OCI-LY1 (cell line): ENCODE results near the gene XRN1.

Experiments
- H2AFZ ChIP-seq: fragments of 200-600 bp; sonication (generic), shearing (Covaris generic); 2 replicates; pipeline ENCODE4 v1.6.0; 2014; ENCODE audit warnings: antibody characterized with exemption, mild to moderate bottlenecking, low read length
- H3F3A ChIP-seq: fragments of 200-600 bp; sonication (generic), shearing (Covaris generic); 2 replicates; pipeline ENCODE4 v1.6.0; 2014; ENCODE audit warnings: mild to moderate bottlenecking, antibody characterized with exemption, low read length, moderate library complexity; ENCODE audit not compliant: insufficient read depth
- H3K27ac ChIP-seq: fragments of 200-600 bp; sonication (generic); 2 replicates; pipeline ENCODE4 v1.5.1; 2014; ENCODE audit warnings: low read length, mixed run types, mild to moderate bottlenecking, low read depth; ENCODE audit not compliant: poor library complexity, severe bottlenecking
- H3K27me3 ChIP-seq: fragments of 200-600 bp; sonication (generic); 2 replicates; pipeline ENCODE4 v1.6.0; 2014; ENCODE audit warnings: antibody characterized with exemption, mild to moderate bottlenecking, low read length, moderate library complexity; ENCODE audit not compliant: insufficient read depth
- H3K36me3 ChIP-seq: fragments of 200-600 bp; sonication (generic); 2 replicates; pipeline ENCODE4 v1.6.1; 2014; ENCODE audit warnings: mild to moderate bottlenecking, antibody characterized with exemption, low read length, moderate library complexity, mixed read lengths; ENCODE audit not compliant: insufficient read depth
- H3K4me1 ChIP-seq: fragments of 200-600 bp; sonication (generic); 2 replicates; pipeline ENCODE4 v1.5.1; 2014; ENCODE audit warnings: mild to moderate bottlenecking, low read length, moderate library complexity; ENCODE audit not compliant: insufficient read depth, severe bottlenecking
- H3K4me2 ChIP-seq: fragments of 200-600 bp; sonication (generic), shearing (Covaris generic); 2 replicates; pipeline ENCODE4 v1.6.1; 2014; ENCODE audit warnings: low read length
- H3K4me3 ChIP-seq: fragments of 200-600 bp; sonication (generic); 2 replicates; pipeline ENCODE4 v1.5.1; 2014; ENCODE audit warnings: low read length, low read depth, mild to moderate bottlenecking, mixed read lengths; ENCODE audit not compliant: poor library complexity, severe bottlenecking
- H3K79me2 ChIP-seq: fragments of 200-600 bp; shearing (Covaris generic); 2 replicates; pipeline ENCODE4 v1.6.1; 2016; ENCODE audit warnings: mixed run types, low read length, mixed read lengths; ENCODE audit not compliant: insufficient read depth
- H3K9ac ChIP-seq: fragments of 200-600 bp; sonication (generic), shearing (Covaris generic); 2 replicates; pipeline ENCODE4 v1.6.1; 2014; ENCODE audit warnings: mild to moderate bottlenecking, low read length, mixed read lengths
- H3K9me2 ChIP-seq: fragments of 200-600 bp; sonication (generic), shearing (Covaris generic); 2 replicates; pipeline ENCODE4 v1.6.1; 2014; ENCODE audit warnings: low read depth, mild to moderate bottlenecking, low read length, mixed read lengths
- H3K9me3 ChIP-seq: fragments of 200-600 bp; shearing (Covaris generic); 2 replicates; pipeline ENCODE4 v1.6.1; 2014; ENCODE audit warnings: low read length, mixed read lengths
- H4K20me1 ChIP-seq: fragments of 200-600 bp; sonication (generic), shearing (Covaris generic); 2 replicates; pipeline ENCODE4 v1.6.0; 2016; ENCODE audit warnings: mild to moderate bottlenecking, low read length; ENCODE audit not compliant: insufficient read depth
- EZH2 ChIP-seq: fragments of 200-600 bp; sonication (generic), shearing (Covaris generic); IDR thresholded peaks from 2 replicates; pipeline ENCODE4 v1.8.0; 2017; ENCODE audit warnings: borderline replicate concordance, mixed run types, mild to moderate bottlenecking, antibody characterized with exemption, low read length, moderate library complexity, mixed read lengths
- TF ChIP-seq, protein P1 (sequence below): fragments of 200-600 bp; sonication (generic), shearing (Covaris generic); IDR thresholded peaks from 2 replicates; pipeline ENCODE4 v1.5.1; 2017; ENCODE audit warnings: mild to moderate bottlenecking, antibody characterized with exemption, low read length, moderate library complexity, mixed read lengths

The XRN1 gene

DNA sequence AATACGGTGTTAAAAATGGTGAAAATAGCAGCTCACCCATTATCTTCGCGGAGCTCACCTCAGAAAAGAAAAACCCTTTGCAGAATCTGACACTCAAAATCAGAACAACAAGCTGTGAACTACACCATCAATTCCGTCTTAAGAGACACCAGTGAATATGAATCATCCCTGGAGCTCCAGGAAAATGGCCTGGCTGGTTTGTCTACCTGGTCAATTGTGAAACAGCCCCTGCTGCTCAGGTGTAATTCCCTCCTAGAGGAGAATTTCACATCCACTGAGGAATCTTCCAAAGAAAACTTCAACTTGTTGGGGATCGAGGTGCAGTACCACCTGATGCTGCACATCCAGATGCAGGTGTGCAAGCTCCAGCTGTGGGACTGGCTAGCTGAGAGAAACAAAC, 3.0 kb upstream of the XRN1 start:
- peaks cover 19% of the 10 kb centered on the region for H3K79me2 ChIP-seq
- H3F3A ChIP-seq: no peaks in the 10 kb centered on the region
- no peak overlapping the region for H2AFZ ChIP-seq
- no peak overlapping the region for H3K4me2 ChIP-seq
- no peaks in the 10 kb centered on the region for H4K20me1 ChIP-seq
- H3K36me3 ChIP-seq: peaks cover 46% of the 10 kb centered on the region
- no peaks in the 10 kb centered on the region for H3K9me2 ChIP-seq
- H3K9ac ChIP-seq: no peak overlapping the region
- H3K27ac ChIP-seq: no peak overlapping the region
- no peak overlapping the region for H3K4me3 ChIP-seq
- peaks cover 20% of the 10 kb centered on the region for H3K4me1 ChIP-seq
- TF ChIP-seq, protein P1, sequence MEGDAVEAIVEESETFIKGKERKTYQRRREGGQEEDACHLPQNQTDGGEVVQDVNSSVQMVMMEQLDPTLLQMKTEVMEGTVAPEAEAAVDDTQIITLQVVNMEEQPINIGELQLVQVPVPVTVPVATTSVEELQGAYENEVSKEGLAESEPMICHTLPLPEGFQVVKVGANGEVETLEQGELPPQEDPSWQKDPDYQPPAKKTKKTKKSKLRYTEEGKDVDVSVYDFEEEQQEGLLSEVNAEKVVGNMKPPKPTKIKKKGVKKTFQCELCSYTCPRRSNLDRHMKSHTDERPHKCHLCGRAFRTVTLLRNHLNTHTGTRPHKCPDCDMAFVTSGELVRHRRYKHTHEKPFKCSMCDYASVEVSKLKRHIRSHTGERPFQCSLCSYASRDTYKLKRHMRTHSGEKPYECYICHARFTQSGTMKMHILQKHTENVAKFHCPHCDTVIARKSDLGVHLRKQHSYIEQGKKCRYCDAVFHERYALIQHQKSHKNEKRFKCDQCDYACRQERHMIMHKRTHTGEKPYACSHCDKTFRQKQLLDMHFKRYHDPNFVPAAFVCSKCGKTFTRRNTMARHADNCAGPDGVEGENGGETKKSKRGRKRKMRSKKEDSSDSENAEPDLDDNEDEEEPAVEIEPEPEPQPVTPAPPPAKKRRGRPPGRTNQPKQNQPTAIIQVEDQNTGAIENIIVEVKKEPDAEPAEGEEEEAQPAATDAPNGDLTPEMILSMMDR: no peak
- no peak for TF ChIP-seq EZH2
- no peaks in the 10 kb centered on the region for H3K9me3 ChIP-seq
- H3K27me3 ChIP-seq: no peaks in the 10 kb centered on the region

DNA sequence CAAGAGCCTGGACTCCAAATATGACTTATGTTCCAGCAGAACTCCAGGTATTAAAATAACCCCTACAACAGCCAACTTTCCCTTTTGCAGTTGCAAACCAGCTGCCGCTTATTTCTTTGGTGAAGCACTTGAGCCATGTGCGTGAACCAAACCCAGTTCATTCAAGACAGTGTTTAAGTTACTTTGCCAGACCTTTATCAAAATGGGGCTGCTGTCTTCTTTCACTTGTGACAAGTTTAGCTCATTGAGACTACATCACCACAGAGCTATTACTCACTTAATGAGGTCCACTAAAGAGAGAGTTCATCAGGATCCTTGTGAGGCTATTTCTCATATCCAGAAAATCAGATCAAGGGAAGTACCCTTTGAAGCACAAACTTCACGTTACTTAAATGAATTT, 2.4 kb upstream of the XRN1 start:
- Histone ChIP-seq H3K4me2 (no peak overlapping the region), H3K36me3 (peaks cover 39% of the 10 kb centered on the region), H3K79me2 (peaks cover 26% of the 10 kb centered on the region), H3K27me3 (no peaks in the 10 kb centered on the region), H3K9me3 (no peaks in the 10 kb centered on the region), H3K4me1 (peaks cover 27% of the 10 kb centered on the region), H4K20me1 (no peaks in the 10 kb centered on the region), H3K9ac (no peak overlapping the region), H3K4me3 (no peak overlapping the region), H2AFZ (no peak overlapping the region), H3F3A (no peaks in the 10 kb centered on the region), H3K9me2 (no peaks in the 10 kb centered on the region), H3K27ac (no peak overlapping the region)
- no peak for TF ChIP-seq EZH2
- TF ChIP-seq, protein P1: no peak

DNA sequence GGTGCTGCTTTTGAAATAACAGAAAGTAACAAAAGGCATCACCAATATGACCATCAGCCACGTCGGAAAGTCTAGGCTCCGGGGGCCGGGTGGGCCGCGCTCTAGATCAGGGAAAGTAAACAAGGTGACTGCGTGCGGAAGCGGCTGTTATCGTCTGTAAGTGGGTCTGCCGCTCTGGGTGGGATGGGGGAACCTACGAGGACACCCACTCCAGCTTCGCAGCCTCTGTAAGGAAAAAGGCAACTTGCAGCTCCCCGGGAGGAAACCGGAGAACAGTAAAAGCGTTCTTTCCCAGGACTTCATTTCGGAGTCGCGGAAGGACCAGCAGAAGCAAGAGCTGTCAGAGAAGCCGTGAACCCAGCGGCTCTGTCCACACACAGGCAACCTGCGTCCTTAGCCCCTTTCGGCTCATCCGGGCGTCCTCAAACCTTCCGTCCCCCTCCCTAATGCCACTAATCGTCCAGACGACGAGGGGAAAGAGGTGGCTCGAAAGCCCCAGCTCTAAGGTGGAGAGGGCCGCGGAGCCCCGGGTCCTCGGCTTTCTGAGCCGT, 461 bp downstream of the XRN1 start:
- H3K79me2 ChIP-seq: peaks cover 47% of the 10 kb centered on the region

More for the DNA sequence above, 461 bp downstream of the XRN1 start:
- Histone ChIP-seq H3K27me3 (no peaks in the 10 kb centered on the region), H3K9ac (peak overlapping the region; percentile 87), H3K4me3 (peak overlapping the region; percentile 91), H2AFZ (peak overlapping the region; percentile 18; the same call in 1 of the 2 replicates), H3F3A (no peaks in the 10 kb centered on the region), H3K4me2 (peak overlapping the region; percentile 94), H3K4me1 (peaks cover 29% of the 10 kb centered on the region), H4K20me1 (no peaks in the 10 kb centered on the region), H3K9me3 (0 out of 2 replicates have a peak, but pooled peaks cover 2% of the 10 kb centered on the region), H3K27ac (peak overlapping the region; percentile 76), H3K36me3 (peaks cover 33% of the 10 kb centered on the region), H3K9me2 (no peaks in the 10 kb centered on the region)
- TF ChIP-seq EZH2: no peak
- TF ChIP-seq, protein P1: no peak
